T-helper 2 cell treated with Interferon-gamma antibody and Interleukin-4, amounts not matched to agents 100 ng/mL and 5 ng/mL, for 36 hours (primary cell): ENCODE data around the gene MGA. TPM values are rescaled to one million over a fixed set of nuclear protein-coding genes. Genes with fewer than 3 reads are reported as not detected.

Experiments used
- intact Hi-C: fragments of 100-400 bp; cut with micrococcal nuclease; formaldehyde crosslinking; loops from one replicate; pipeline ENCODE4 v1.15.1; 2023
- total RNA-seq: library from RNA; stranded (reverse); gene quantifications from 2 replicates; pipeline ENCODE4 v1.2.3, GENCODE V29; 2022

Gene MGA
- total RNA-seq, 1 donor from 2014 or later, result 38.0 TPM

GRCh38 chr15:41779662-41780157 is 119.5 kb downstream of the MGA start:
- intact Hi-C loops, result loop anchor here (10.0 kb wide), 1 partner anchor 115 kb away; the partner anchor contains the start of gene MGA

DNA sequence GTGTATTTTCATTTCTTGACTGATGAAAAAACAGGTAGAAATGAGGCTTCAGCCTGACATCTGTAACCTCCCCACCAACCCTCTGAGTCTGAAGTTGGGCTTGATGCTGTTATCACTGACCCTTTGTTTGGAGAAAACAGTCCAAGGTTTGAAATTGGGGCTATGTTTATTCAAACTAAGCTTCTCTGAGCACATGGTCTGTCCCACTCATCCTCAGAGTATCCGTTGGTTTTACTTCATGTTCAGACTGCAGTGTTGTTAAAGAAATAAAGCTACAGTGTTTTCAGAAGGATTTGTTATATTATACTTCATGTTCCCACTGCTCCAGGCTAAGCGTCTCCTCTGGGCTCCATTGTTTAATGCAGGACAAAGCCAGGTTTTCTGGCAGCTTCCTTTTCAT is 120.1 kb downstream of the MGA start:
- intact Hi-C loops, result no loop called here

GRCh38 chr15:41780727-41781126 is 120.5 kb downstream of the MGA start:
- intact Hi-C loops, result no loop called here

- intact Hi-C loops, result no loop called here
Measured at GRCh38 chr15:41782371-41783282, 122.4 kb downstream of the MGA start.

GRCh38 chr15:41783296-41783695 is 123.1 kb downstream of the MGA start:
- intact Hi-C loops, result no loop called here

DNA sequence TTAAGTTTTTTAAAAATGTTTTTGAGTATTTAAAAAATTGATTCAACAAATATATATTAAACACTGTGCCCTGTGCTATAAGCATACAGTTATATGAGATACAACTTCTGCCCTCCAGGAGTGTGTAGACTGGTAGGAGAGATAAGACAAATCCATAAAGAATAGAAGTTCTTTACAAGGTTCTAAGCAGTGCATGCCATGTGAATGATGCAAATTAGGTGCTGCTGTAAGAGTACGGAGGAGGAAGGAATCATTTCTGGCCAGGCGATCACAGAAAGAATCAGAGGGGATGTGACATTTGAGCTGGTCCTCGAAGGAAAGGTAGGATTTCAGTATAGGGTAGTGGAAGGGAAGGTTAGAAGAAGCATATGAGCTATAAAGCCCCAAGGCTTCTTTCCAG is 128.1 kb downstream of the MGA start:
- intact Hi-C loops, result no loop called here

GRCh38 chr15:41789236-41789635 is 129.0 kb downstream of the MGA start:
- intact Hi-C loops, result no loop called here

GRCh38 chr15:41789662-41790061 is 129.5 kb downstream of the MGA start:
- intact Hi-C loops, result no loop called here

DNA sequence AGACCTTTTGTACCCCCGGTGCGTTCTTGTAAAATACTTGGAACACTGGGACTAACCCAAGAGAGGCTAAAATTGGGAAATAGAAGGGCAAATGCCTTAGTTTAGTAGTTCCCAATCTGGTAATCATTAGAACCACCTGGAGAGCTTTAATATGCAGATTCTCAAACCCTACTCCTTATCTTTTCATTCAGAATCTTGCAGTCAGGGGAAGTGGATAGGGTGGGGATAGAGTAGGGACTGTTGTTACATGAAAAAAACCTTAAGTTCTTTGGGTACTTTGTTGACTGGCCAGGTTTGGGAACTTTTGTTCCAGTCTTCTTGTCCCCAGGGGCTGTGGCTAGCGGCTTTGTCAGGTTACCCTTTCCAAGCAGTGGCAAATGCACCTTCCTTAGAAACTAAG is 130.0 kb downstream of the MGA start:
- intact Hi-C loops, result no loop called here

DNA sequence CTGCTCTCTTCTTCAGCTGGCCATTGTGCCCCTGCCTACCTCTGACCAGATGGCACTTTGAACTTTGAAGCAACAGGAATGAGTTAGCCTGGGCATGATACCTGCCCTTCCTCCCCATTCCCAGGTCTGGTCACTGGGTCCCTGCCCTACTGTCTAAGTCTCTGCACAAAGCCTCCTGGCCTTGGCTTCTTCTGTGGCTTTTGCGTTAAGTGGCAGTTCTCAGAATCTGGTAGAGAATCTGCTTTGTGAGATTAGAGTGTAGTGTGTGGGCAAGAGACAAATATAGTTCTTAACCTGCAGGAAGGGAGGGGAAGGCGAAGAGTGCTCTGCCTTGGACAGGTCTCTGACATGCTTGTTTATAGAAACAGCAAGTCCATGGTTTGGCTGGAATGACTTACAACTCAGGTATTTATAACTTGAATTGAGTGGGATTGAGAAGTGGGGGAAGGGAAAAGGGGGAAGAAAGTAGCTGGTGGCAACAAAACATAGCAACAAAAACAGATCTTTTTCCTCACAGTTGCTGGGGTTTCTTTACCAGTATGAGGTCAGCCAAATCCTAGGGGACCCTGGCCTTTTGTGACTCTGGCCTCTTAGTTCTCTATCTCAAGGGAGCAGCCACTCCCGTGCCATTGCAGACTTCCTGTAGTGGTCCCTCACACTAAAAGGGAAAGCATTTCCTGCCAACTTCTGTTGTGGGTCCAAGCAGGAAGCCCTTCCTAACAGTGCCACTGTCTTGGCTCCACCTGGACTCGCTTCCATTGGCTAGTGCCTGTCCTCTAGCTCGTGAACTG is 130.7 kb downstream of the MGA start:
- intact Hi-C loops, result no loop called here

- intact Hi-C loops, result no loop called here
Measured at GRCh38 chr15:41791547-41791937, 131.3 kb downstream of the MGA start.

DNA sequence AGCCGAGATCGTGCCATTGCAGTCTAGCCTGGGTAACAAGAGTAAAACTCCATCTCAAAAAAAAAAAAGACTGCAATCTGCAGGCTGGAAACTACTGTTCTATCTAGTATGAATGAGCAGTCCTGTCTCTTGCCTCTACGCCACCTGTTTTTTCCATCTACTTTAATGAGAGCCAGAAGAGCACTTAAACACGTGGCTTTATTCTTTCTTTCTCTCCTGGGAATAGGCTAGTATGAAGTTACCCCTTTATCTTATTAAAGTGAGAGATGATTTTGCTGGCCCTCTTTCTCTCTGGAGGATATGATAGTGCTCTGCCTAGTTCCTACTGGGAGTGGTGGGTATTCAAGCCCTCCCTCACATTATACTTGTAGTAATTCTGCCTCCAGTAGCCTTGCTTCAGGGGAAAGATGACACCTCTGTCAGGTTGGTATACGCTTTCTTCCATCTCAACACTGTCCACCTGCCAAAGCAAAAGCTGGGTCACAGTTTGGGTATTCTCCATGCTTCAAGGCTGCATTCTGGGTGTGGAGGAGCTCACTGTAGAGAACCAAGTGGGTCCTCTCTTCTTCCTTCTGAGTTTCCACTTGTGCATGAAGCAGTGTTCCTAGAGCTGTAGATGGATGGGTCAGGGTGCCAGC is 131.9 kb downstream of the MGA start:
- intact Hi-C loops, result no loop called here

DNA sequence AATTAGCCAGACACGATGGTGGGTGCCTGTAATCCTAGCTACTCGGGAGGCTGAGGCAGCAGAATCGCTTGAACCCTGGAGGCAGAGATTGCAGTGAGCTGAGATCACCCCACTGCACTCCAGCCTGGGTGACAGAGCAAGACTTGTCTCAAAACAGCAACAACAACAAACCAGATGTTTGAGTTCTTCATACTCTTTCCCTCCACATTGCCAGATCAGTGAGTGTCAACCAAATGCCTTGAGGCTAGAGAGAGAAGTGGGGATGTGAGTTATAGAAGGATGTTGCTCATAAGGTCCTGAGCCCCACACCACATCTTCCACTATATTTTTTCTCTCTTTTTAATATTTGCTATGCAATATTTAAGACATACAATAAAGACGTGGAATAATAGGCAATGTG is 133.9 kb downstream of the MGA start:
- intact Hi-C loops, result no loop called here

- intact Hi-C loops, result no loop called here
Measured at GRCh38 chr15:41795996-41796856, 136.0 kb downstream of the MGA start.

- intact Hi-C loops, result no loop called here
Measured at GRCh38 chr15:41797201-41797944, 137.2 kb downstream of the MGA start.

DNA sequence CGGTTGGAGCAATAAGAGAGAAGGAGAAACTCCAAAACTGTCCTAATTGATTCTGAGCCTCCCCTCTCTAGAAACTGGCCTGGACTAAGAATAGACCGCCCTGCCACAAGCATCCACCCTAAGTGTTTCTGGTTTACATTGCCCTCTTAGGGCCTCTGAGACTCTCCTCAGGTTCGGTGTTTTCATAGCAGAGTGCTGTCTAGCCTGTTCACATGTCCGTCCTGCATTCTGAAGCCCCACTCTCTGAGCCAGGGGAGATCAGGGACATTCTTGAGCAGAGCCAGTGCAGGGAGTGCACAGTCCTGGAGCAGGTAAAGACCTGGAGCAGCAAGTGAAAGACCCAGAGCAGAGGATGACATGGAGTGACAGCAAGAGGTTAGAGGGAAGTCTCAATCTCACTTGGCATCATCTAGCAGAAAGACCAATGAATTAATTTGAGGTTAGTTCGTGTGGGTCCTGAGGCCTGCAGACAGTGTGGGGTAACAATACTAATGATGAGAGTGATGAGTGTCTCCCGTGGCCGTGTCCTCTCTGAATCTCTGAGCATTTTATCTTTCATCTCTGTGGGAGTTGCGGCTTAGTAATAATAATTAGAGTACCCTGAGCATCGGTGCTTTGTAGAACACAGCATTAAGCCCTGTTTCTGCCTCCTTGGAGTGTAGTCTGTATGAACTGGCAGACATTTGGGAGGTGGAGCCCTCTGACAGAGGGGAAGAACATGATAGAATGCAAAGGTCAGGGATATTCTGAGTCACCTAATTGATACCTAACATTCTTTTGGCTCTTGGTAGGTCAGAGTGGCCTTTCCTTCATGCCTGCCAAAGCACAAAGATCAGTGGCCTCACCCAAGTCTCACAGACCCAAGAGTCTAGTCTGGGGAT is 138.6 kb downstream of the MGA start:
- intact Hi-C loops, result no loop called here

DNA sequence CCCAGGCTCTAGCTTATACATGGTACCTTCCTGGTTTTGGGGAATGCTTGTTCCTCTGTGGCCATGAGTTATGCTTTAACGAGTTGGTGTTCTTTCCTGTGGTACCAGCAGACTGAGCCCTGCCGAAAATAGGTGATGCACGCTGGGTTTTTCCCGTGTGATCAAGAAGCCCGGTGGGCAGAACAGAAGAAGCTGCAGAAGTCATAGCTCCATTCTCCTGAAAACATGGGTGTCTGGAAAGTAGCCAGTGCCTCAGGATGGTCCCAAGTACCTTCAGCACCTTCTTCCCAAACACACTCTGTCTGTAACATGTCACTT is 139.2 kb downstream of the MGA start:
- intact Hi-C loops, result no loop called here

GRCh38 chr15:41801185-41801584 is 141.0 kb downstream of the MGA start:
- intact Hi-C loops, result no loop called here

DNA sequence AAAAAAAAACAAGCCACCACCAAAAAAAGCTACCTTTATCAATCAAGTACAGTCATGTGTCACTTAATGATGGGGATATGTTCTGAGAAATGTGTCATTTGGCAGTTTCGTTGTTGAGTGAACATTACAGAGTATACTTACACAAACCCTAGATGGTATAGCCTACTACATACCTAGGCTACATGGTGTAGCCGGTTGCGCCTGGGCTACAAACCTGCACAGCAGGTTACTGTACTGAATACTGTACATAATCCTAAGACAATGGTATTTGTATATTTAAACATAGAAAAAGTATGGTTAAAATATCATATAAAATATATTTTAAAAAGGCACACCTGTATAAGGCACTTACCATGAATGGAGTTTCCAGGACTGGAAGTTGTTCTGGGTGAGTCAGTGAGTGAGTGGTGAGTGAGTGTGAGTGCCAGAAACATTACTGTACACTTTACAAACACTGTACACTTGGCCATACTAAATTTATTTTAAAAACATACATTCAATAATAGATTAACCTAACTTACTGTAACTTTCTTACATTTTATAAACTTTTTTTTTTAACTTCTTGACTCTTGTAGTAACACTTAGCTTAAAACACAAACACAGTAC is 141.7 kb downstream of the MGA start:
- intact Hi-C loops, result no loop called here
